Coronary artery (tissue), 2 donors: ENCODE measurements around the gene SIGLEC10.

Experiments
- DNase-seq: peaks from one replicate; pipeline ENCODE4 v3.0.0-alpha.2; 2017; ENCODE audit warnings: low spot score
- H3K27ac ChIP-seq, 2 donors: fragments of 200-600 bp; sonication (generic); one replicate each; pipeline ENCODE4 v1.5.1; 2016 to 2019
- H3K4me3 ChIP-seq: fragments of 200-600 bp; sonication (generic); 2 replicates; pipeline ENCODE4 v1.5.1; 2016; ENCODE audit warnings: mild to moderate bottlenecking, moderate library complexity
- TF ChIP-seq, protein P1 (sequence below): fragments of 200-600 bp; sonication (generic); IDR thresholded peaks from one replicate; pipeline ENCODE4 v1.5.1; 2019; ENCODE audit warnings: antibody characterized with exemption

The SIGLEC10 gene

DNA sequence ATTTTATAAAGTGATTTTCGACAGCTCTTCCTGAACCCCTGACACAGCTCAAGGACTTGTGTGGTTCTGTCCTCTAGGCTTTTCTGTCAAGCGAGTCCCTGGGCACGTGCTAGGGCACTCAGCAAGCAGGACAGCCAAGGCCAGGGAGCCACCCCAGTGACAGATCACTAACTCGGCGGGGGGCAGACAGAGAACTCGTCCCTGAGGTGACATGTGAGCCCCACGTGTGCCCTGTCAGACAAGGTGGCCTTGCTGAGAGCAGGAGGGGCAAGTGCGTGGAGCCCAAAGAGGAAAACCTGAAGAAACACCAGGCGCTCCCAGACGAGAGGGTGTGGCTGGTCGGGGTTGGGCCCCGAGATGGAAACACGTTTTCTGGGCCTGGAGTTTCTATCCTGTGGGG lies 56.2 kb downstream of the SIGLEC10 start:
- no peak overlapping the region for H3K27ac ChIP-seq
- H3K4me3 ChIP-seq: no peak overlapping the region
- TF ChIP-seq, protein P1, sequence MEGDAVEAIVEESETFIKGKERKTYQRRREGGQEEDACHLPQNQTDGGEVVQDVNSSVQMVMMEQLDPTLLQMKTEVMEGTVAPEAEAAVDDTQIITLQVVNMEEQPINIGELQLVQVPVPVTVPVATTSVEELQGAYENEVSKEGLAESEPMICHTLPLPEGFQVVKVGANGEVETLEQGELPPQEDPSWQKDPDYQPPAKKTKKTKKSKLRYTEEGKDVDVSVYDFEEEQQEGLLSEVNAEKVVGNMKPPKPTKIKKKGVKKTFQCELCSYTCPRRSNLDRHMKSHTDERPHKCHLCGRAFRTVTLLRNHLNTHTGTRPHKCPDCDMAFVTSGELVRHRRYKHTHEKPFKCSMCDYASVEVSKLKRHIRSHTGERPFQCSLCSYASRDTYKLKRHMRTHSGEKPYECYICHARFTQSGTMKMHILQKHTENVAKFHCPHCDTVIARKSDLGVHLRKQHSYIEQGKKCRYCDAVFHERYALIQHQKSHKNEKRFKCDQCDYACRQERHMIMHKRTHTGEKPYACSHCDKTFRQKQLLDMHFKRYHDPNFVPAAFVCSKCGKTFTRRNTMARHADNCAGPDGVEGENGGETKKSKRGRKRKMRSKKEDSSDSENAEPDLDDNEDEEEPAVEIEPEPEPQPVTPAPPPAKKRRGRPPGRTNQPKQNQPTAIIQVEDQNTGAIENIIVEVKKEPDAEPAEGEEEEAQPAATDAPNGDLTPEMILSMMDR: no peak
- DNase-seq: no peak
